ENCODE data around the gene CSF3. TPM values are rescaled to one million over a fixed set of nuclear protein-coding genes. Genes with fewer than 3 reads are reported as not detected.
"Not testable (repeated sequence)": the region's sequence is repeated elsewhere in the genome, so short reads cannot be mapped to it uniquely, and the experiment has no call there.

CSF3 gene
- total and polyA plus RNA-seq, 5 donors: 0.40 to 0.97 (median 0.58) TPM; not detected in 2

DNA sequence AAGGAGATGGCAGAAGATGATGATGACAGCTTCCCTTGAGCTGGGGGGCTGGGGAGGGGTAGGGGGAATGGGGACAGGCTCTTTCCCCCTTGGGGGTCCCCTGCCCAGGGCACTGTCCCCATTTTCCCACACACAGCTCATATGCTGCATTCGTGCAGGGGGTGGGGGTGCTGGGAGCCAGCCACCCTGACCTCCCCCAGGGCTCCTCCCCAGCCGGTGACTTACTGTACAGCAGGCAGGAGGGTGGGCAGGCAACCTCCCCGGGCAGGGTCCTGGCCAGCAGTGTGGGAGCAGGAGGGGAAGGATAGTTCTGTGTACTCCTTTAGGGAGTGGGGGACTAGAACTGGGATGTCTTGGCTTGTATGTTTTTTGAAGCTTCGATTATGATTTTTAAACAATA, 17.7 kb upstream of the CSF3 start:
- Histone ChIP-seq H3K27me3 (ENCODE audit: control insufficient read depth, insufficient read depth) (no peaks in the 10 kb centered on the region), H3K4me3 (ENCODE audit: low read length) (no peak overlapping the region), H3K4me1 (ENCODE audit: control insufficient read depth, insufficient read depth, low read length) (peaks cover 3% of the 10 kb centered on the region), H3K9me3 (ENCODE audit: control insufficient read depth, low read length) (no peaks in the 10 kb centered on the region), H3K27ac (ENCODE audit: low read length) (no peak overlapping the region)
- intact Hi-C loops (cut with DNase I): no loop called here
- DNase-seq: peak in 1 of 3 donors; percentile 29
- ATAC-seq: peak in 1 of 2 donors; percentile 15
- 69% methylated on average over 4 of the region's 4 CpGs for WGBS

DNA sequence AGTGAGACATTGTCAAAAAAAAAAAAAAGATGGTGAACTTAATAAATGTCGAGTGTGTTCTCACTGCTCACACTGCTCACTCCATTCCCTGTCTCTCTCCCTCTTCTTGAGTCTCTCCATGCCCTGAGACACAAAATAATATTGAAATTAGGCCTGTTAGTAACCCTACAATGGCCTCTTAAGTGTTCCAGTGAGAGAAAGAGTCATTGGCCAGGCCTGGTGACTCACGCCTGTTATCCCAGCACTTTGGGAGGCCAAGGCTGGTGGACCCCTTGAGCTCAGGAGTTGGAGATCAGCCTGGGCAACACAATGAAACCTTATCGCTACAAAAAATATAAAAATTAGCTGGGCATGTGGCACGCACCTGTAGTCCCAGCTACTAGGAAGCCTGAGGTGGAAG, 16.2 kb upstream of the CSF3 start:
- H3K27ac ChIP-seq (ENCODE audit: low read length): no peak overlapping the region

DNA sequence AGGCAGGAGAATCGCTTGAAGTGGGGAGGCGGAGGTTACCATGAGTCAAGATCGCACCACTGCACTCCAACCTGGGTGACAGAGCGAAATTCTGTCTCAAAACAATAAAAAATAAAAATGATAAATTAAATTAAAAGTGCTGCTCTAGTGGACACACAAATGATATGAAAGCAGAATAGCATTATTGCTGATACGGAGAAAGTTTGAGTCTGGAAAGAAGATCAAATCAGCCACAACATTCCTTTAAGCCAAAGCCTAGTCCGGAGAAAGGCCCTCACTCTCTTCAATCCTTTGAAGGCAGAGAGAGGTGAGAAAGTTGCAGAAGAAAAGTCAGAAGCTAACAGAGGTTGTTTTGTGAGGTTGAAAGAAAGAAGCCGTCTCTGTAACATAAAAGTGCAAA, 15.1 kb upstream of the CSF3 start:
- H3K4me1 ChIP-seq (ENCODE audit: control insufficient read depth, insufficient read depth, low read length): peaks cover 3% of the 10 kb centered on the region
- H3K27me3 ChIP-seq (ENCODE audit: control insufficient read depth, insufficient read depth): no peaks in the 10 kb centered on the region
- DNase-seq: no peak
- H3K4me3 ChIP-seq (ENCODE audit: low read length): no peak overlapping the region
- WGBS: 88% methylated on average over 7 of the region's 7 CpGs
- H3K27ac ChIP-seq (ENCODE audit: low read length): no peak overlapping the region
- intact Hi-C loops (cut with DNase I): no loop called here
- no peak for ATAC-seq
- H3K9me3 ChIP-seq (ENCODE audit: control insufficient read depth, low read length): no peaks in the 10 kb centered on the region

More for the DNA sequence above, 16.2 kb upstream of the CSF3 start:
- H3K4me3 ChIP-seq (ENCODE audit: low read length): no peak overlapping the region
- DNase-seq (no peak), ATAC-seq (no peak)
- no peaks in the 10 kb centered on the region for H3K27me3 ChIP-seq (ENCODE audit: control insufficient read depth, insufficient read depth)
- peaks cover 3% of the 10 kb centered on the region for H3K4me1 ChIP-seq (ENCODE audit: control insufficient read depth, insufficient read depth, low read length)
- H3K9me3 ChIP-seq (ENCODE audit: control insufficient read depth, low read length): no peaks in the 10 kb centered on the region
- intact Hi-C loops (cut with DNase I): no loop called here
- 79% methylated on average over 4 of the region's 4 CpGs for WGBS

- H3K27ac ChIP-seq (ENCODE audit: low read length); H3K4me1 ChIP-seq (ENCODE audit: control insufficient read depth, insufficient read depth, low read length); DNase-seq; intact Hi-C loops (cut with DNase I); ATAC-seq; H3K9me3 ChIP-seq (ENCODE audit: control insufficient read depth, low read length); H3K4me3 ChIP-seq (ENCODE audit: low read length); H3K27me3 ChIP-seq (ENCODE audit: control insufficient read depth, insufficient read depth): not testable (repeated sequence)
- 81% methylated on average over 8 of the region's 8 CpGs for WGBS
Measured at GRCh38 chr17:40001335-40001734, 13.9 kb upstream of the CSF3 start.

DNA sequence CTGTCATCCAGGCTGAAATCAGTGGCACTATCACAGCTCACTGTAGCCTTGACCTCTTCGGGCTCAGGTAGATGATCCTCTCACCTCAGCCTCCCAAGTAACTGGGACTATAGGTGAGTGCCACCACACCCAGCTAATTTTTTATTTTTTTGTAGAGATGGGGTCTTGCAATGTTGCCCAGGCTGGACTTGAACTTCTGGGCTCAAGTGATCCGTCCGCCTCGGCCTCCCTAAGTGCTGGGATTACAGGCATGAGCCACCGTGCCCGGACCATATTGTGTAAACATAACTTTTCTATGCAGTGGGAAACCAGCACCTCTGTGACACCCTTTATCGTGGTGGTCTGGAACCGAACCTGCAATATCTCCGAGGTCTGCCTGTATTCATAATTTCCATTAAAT, 11.2 kb upstream of the CSF3 start:
- ATAC-seq: no peak
- peak in 1 of 3 donors; percentile 11 for DNase-seq
- Histone ChIP-seq H3K27ac (ENCODE audit: low read length) (no peak overlapping the region), H3K4me1 (ENCODE audit: control insufficient read depth, insufficient read depth, low read length) (no peaks in the 10 kb centered on the region), H3K4me3 (ENCODE audit: low read length) (no peak overlapping the region), H3K27me3 (ENCODE audit: control insufficient read depth, insufficient read depth) (no peaks in the 10 kb centered on the region), H3K9me3 (ENCODE audit: control insufficient read depth, low read length) (no peaks in the 10 kb centered on the region)
- intact Hi-C loops (cut with DNase I): no loop called here
- WGBS: 91% methylated on average over 9 of the region's 9 CpGs

DNA sequence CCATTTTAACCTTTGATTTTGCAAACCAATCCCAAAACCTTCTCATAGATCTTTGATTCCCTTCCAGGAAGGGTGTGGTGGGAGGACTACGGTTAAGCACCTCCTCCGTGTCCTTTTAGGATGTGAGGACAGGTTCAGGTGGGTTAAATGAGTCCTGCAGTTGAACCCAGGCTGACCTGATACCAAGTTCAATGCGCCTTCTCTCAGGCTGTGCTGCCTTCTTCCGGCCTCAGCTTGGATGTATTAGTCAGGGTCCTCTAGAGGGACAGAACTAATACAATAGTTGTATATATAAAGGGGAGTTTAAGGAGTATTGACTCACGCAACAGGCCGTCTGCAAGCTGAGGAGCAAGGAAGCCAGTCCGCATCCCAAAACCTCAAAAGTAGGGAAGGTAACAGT, 10.5 kb upstream of the CSF3 start:
- ATAC-seq: no peak
- 85% methylated on average over 7 of the region's 7 CpGs for WGBS
- intact Hi-C loops (cut with DNase I): no loop called here
- H3K4me3 ChIP-seq (ENCODE audit: low read length): no peak overlapping the region
- H3K27me3 ChIP-seq (ENCODE audit: control insufficient read depth, insufficient read depth): no peaks in the 10 kb centered on the region
- H3K4me1 ChIP-seq (ENCODE audit: control insufficient read depth, insufficient read depth, low read length): no peaks in the 10 kb centered on the region
- H3K27ac ChIP-seq (ENCODE audit: low read length): no peak overlapping the region
- no peak for DNase-seq
- H3K9me3 ChIP-seq (ENCODE audit: control insufficient read depth, low read length): no peaks in the 10 kb centered on the region

DNA sequence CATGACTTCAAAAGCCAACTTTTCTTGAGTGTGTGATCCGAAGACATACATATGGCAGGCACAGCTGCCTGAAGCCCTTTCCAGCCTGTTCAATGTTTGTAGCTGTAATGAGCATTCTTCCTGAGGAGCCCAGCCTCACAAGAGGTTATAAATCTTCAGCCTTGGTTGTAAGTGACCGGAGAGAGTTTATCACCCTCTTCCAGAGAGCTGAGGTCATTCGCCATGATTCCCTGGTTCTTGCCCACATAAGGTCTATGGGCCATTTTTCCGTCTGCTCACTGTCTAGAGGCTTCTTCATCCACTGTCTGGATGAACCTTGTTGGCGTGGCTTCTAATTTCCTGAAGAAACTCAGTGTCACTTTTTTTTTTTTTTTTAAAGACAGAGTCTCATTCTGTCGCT, 9.7 kb upstream of the CSF3 start:
- Histone ChIP-seq H3K9me3 (ENCODE audit: control insufficient read depth, low read length) (no peaks in the 10 kb centered on the region), H3K27ac (ENCODE audit: low read length) (no peak overlapping the region), H3K27me3 (ENCODE audit: control insufficient read depth, insufficient read depth) (no peaks in the 10 kb centered on the region), H3K4me1 (ENCODE audit: control insufficient read depth, insufficient read depth, low read length) (no peaks in the 10 kb centered on the region), H3K4me3 (ENCODE audit: low read length) (no peak overlapping the region)
- intact Hi-C loops (cut with DNase I): no loop called here
- ATAC-seq (no peak), DNase-seq (no peak)
- 88% methylated on average over 6 of the region's 6 CpGs for WGBS

DNA sequence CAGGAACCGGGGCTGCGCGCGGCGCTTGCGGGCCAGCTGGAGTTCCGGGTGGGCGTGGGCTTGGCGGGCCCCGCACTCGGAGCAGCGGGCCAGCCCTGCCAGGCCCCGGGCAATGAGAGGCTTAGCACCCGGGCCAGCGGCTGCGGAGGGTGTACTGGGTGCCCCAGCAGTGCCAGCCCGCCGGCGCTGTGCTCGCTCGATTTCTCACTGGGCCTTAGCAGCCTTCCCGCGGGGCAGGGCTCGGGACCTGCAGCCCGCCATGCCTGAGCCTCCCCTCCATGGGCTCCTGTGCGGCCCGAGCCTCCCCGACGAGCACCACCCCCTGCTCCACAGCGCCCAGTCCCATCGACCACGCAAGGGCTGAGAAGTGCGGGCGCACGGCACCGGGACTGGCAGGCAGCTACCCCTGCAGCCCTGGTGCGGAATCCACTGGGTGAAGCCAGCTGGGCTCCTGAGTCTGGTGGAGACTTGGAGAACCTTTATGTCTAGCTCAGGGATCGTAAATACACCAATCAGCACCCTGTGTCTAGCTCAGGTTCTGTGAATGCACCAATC, 4.2 kb upstream of the CSF3 start:
- intact Hi-C loops (cut with DNase I): loop anchor here in 3 of 4 donors (10.0 kb wide), 4 partner anchors 56 to 184 kb away; no protein-coding TSS in a partner anchor
- H3K4me1 ChIP-seq (ENCODE audit: control insufficient read depth, insufficient read depth, low read length); H3K27ac ChIP-seq (ENCODE audit: low read length); ATAC-seq; H3K9me3 ChIP-seq (ENCODE audit: control insufficient read depth, low read length); H3K27me3 ChIP-seq (ENCODE audit: control insufficient read depth, insufficient read depth); H3K4me3 ChIP-seq (ENCODE audit: low read length): not testable (repeated sequence)
- DNase-seq: peak in 2 of 3 donors; percentile 50 to 55
- 94% methylated on average over 38 of the region's 38 CpGs for WGBS

- H3K4me3 ChIP-seq (ENCODE audit: low read length): not testable (repeated sequence)
- DNase-seq: peak in 2 of 3 donors; percentile 21 to 28
- intact Hi-C loops (cut with DNase I): loop anchor here in 3 of 4 donors (10.0 kb wide), 4 partner anchors 57 to 183 kb away; no protein-coding TSS in a partner anchor
Measured at GRCh38 chr17:40012017-40012647, 3.1 kb upstream of the CSF3 start.

DNA sequence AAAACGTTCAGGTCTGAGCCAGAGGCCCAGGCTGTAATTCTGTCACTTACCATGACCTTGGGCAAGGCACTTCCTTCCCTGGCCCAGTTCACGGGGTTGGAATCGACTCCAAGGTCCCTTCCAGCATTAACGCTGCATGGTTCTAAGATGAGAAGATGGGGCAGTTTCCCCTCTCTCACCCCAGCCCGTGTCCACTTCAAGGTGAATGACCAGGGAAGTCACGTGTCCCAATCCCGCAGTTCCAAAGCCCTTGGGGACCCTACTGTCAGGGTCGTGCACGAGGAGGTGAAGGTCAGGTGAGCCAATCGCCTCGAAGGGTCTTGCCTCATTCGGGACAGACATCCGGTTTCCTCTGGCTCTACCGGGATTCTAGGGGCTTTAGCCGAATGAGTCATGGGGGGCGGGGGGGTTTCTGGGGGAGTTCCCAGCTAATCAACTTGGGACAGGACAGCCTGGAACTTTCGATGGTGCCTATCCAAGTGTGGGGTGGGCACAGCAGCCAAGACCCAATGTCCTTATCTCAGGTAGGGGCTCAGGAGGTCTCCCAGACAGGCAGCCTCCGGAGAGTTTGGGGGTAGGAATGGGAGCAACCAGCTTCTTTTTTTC, 762 bp upstream of the CSF3 start:
- no peak overlapping the region for H3K4me3 ChIP-seq (ENCODE audit: low read length)
- H3K4me1 ChIP-seq (ENCODE audit: control insufficient read depth, insufficient read depth, low read length): peaks cover 10% of the 10 kb centered on the region
- no peaks in the 10 kb centered on the region for H3K9me3 ChIP-seq (ENCODE audit: control insufficient read depth, low read length)
- 37% methylated on average over 18 of the region's 18 CpGs for WGBS
- intact Hi-C loops (cut with DNase I): loop anchor here in 3 of 4 donors (10.0 kb wide), 4 partner anchors 60 to 180 kb away; no protein-coding TSS in a partner anchor
- H3K27ac ChIP-seq (ENCODE audit: low read length): peak overlapping the region; percentile 40
- DNase-seq: peak; percentile 39 to 62 (median 48)
- no peaks in the 10 kb centered on the region for H3K27me3 ChIP-seq (ENCODE audit: control insufficient read depth, insufficient read depth)
- peak; percentile 12 to 28 for ATAC-seq

More at GRCh38 chr17:40012017-40012647, 3.1 kb upstream of the CSF3 start:
- WGBS: 73% methylated on average over 22 of the region's 22 CpGs
- ATAC-seq; H3K4me1 ChIP-seq (ENCODE audit: control insufficient read depth, insufficient read depth, low read length); H3K9me3 ChIP-seq (ENCODE audit: control insufficient read depth, low read length); H3K27me3 ChIP-seq (ENCODE audit: control insufficient read depth, insufficient read depth); H3K27ac ChIP-seq (ENCODE audit: low read length): not testable (repeated sequence)
